Keratinocyte (primary cell): ENCODE results near the gene RNF166.

Experiments
- EZH2 ChIP-seq: IDR thresholded peaks from one replicate; pipeline ENCODE4 v1.6.1; 2012; ENCODE audit warnings: inconsistent platforms, mild to moderate bottlenecking, low read length, moderate library complexity
- TF ChIP-seq, protein P1 (sequence below), 3 experiments: IDR thresholded peaks in 1 of 3; conservative IDR thresholded peaks in 1 of 3; optimal IDR thresholded peaks in 1 of 3; 2 replicates in 2 of 3; 3 replicates in 1 of 3; pipeline versions ENCODE3 to v1.5.1; 2011; ENCODE audit warnings: low read length in 3 of 3, mild to moderate bottlenecking in 3 of 3, moderate library complexity in 2 of 3, control low read depth in 1 of 3, inconsistent platforms in 1 of 3; ENCODE audit not compliant: insufficient read depth in 2 of 3; ENCODE audit errors: extremely low read depth in 1 of 3

GRCh38 chr16:88720396-88720970 is 14.3 kb upstream of the RNF166 start:
- TF ChIP-seq, protein P1, sequence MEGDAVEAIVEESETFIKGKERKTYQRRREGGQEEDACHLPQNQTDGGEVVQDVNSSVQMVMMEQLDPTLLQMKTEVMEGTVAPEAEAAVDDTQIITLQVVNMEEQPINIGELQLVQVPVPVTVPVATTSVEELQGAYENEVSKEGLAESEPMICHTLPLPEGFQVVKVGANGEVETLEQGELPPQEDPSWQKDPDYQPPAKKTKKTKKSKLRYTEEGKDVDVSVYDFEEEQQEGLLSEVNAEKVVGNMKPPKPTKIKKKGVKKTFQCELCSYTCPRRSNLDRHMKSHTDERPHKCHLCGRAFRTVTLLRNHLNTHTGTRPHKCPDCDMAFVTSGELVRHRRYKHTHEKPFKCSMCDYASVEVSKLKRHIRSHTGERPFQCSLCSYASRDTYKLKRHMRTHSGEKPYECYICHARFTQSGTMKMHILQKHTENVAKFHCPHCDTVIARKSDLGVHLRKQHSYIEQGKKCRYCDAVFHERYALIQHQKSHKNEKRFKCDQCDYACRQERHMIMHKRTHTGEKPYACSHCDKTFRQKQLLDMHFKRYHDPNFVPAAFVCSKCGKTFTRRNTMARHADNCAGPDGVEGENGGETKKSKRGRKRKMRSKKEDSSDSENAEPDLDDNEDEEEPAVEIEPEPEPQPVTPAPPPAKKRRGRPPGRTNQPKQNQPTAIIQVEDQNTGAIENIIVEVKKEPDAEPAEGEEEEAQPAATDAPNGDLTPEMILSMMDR (optimal IDR thresholded peaks at IDR 0.05 in 1 of 3, IDR thresholded peaks at IDR 0.05 in 1 of 3, conservative IDR thresholded peaks at IDR 0.05 in 1 of 3; ENCODE audit: extremely low read depth in 1 of 3, insufficient read depth in 2 of 3, low read length in 3 of 3): no peak
- no peak for TF ChIP-seq EZH2
